GM12872 (cell line): ENCODE measurements around the gene NME4.
A peak's percentile ranks its signal among the peaks of the same experiment; 100 is the strongest.

ENCODE experiments used
- CTCF ChIP-seq: IDR thresholded peaks from 3 replicates; pipeline ENCODE4 v1.5.1; 2011; ENCODE audit warnings: low read depth, mild to moderate bottlenecking, low read length, moderate library complexity; ENCODE audit not compliant: insufficient read depth

The NME4 gene

GRCh38 chr16:360698-361336 is 36.2 kb upstream of the NME4 start:
- no peak for TF ChIP-seq CTCF

- no peak for TF ChIP-seq CTCF
Observed at GRCh38 chr16:361341-361871, 35.6 kb upstream of the NME4 start.

GRCh38 chr16:361872-362701 is 34.9 kb upstream of the NME4 start:
- TF ChIP-seq CTCF, result peak; percentile 94

- no peak for TF ChIP-seq CTCF
Observed at GRCh38 chr16:363110-363765, 33.8 kb upstream of the NME4 start.

GRCh38 chr16:363766-364490 is 33.1 kb upstream of the NME4 start:
- no peak for TF ChIP-seq CTCF

GRCh38 chr16:364595-365491 is 32.2 kb upstream of the NME4 start:
- TF ChIP-seq CTCF, result no peak
